Activated CD8-positive, alpha-beta T cell treated with anti-CD3 and anti-CD28 coated beads, Interleukin-2, amount 10 ng/mL, durations not matched to agents 7 days and 5 days (primary cell): ENCODE measurements around the gene GOLGA8Q. TPM values are rescaled to one million over a fixed set of nuclear protein-coding genes. Genes with fewer than 3 reads are reported as not detected.
"Not testable (repeated sequence)": the region's sequence is repeated elsewhere in the genome, so short reads cannot be mapped to it uniquely, and the experiment has no call there.

Experiments
- ATAC-seq: fragments of 150-1000 bp; cut with Tn5 transposase; one replicate; pipeline ENCODE4 v1.10.0; 2021; ENCODE audit warnings: moderate library complexity
- CTCF ChIA-PET: fragments of 350-600 bp; sonication (Branson Sonifier 250); formaldehyde crosslinking; loops from one replicate; lab custom pipeline; 2021; ENCODE audit warnings: antibody characterized with exemption; lab: Charles Lee
- POLR2A ChIA-PET: fragments of 350-600 bp; sonication (Branson Sonifier 250); formaldehyde crosslinking; loops from one replicate; lab custom pipeline; 2021; ENCODE audit warnings: antibody characterized with exemption; lab: Charles Lee
- DNase-seq: peaks from one replicate; pipeline ENCODE4 v3.0.0-alpha.2; 2020
- H3K27ac Mint-ChIP-seq: one replicate; pipeline ENCODE4 v1.8.0; 2021; ENCODE audit warnings: mild to moderate bottlenecking, mixed read lengths
- H3K27me3 Mint-ChIP-seq: one replicate; pipeline ENCODE4 v1.8.0; 2021; ENCODE audit warnings: low read depth, mixed read lengths
- H3K36me3 Mint-ChIP-seq: one replicate; pipeline ENCODE4 v1.8.0; 2021; ENCODE audit warnings: low read depth, mixed read lengths
- H3K4me1 Mint-ChIP-seq: one replicate; pipeline ENCODE4 v1.8.0; 2021; ENCODE audit warnings: low read depth, mixed read lengths
- H3K4me3 Mint-ChIP-seq: one replicate; pipeline ENCODE4 v1.8.0; 2021; ENCODE audit warnings: mild to moderate bottlenecking, mixed read lengths
- H3K9me3 Mint-ChIP-seq: one replicate; pipeline ENCODE4 v1.8.0; 2022; ENCODE audit warnings: mixed read lengths; ENCODE audit not compliant: insufficient read depth
- total RNA-seq, 2 experiments: library from RNA; stranded (reverse); gene quantifications; one replicate each; pipeline ENCODE4 v1.2.3, GENCODE V29; 2021

Gene GOLGA8Q, protein sequence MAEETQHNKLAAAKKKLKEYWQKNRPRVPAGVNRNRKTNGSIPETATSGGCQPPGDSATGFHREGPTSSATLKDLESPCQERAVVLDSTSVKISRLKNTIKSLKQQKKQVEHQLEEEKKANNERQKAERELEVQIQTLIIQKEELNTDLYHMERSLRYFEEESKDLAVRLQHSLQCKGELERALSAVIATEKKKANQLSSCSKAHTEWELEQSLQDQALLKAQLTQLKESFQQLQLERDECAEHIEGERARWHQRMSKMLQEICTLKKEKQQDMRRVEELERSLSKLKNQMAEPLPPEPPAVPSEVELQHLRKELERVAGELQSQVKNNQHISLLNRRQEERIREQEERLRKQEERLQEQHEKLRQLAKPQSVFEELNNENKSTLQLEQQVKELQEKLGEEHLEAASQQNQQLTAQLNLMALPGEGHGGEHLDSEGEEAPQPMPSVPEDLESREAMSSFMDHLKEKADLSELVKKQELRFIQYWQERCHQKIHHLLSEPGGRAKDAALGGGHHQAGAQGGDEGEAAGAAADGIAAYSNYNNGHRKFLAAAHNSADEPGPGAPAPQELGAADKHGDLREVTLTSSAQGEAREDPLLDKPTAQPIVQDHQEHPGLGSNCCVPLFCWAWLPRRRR
- total RNA-seq = 1 to 10 TPM; 5.5 to 6.1 TPM

- H3K36me3 Mint-ChIP-seq, H3K4me3 Mint-ChIP-seq, H3K27ac Mint-ChIP-seq, ATAC-seq, H3K9me3 Mint-ChIP-seq, CTCF ChIA-PET, DNase-seq, H3K4me1 Mint-ChIP-seq, H3K27me3 Mint-ChIP-seq, POLR2A ChIA-PET: not testable (repeated sequence)
These were observed at the start of gene GOLGA8Q for GRCh38 chr15:30551750-30552149. Gene GOLGA8Q (plus strand): TSS chr15:30552050. CDS start chr15:30552078, 28 bp downstream.

GRCh38 chr15:30502904-30503781, 48.7 kb upstream of the GOLGA8Q start:
- DNase-seq, H3K27me3 Mint-ChIP-seq, ATAC-seq, H3K9me3 Mint-ChIP-seq, CTCF ChIA-PET, H3K27ac Mint-ChIP-seq, H3K36me3 Mint-ChIP-seq, POLR2A ChIA-PET, H3K4me3 Mint-ChIP-seq, H3K4me1 Mint-ChIP-seq: not testable (repeated sequence)

DNA sequence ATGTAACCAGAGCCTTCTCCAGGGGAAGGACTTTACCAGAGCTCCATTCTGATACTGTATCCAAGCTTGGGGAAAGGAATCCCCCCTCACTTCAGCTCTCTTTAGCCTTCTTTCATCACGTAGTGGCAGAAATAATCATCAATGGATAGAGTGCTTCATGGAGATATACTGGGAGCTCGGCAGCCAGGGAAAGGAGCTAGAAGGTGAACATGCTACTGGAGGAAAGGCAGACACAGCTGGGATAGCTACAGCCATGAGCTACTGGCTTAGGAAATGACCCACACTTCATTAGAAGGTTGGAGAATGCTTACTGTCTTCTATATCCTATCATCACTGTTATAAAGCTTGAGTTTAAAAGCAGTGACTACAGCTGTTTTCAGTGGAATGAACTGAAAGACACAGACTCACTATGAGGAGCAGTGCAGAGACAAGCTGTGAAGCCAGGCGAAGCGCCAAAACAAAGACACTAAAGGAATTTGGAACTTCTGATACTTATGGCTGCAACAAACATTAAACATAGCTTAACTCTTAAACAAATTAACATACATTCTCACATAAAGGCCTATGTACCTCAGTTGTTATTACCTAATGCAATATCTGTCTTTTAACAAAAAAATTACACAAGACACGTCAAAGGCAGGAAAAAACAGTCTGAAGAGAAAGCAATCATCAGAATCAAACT, 47.5 kb upstream of the GOLGA8Q start:
- CTCF ChIA-PET = not testable (repeated sequence)

DNA sequence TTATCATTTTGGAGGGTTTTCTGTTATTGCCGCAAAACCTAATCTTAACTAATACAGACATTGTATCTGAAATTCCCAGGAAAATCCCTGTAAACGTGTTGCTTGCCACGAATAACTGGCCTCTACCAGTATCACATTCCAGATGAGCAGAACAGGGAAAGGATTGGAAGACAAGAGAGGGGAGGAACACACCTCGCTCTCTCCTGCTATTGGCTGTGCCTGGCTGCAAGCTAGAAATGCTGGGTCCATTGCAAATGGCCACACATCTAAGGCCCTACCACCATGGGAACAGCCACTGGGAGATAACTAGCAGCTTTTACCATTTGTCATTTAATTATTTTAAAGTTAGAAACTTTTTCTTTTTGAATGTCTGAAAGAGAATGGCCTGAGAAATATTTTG, 37.3 kb upstream of the GOLGA8Q start:
- ATAC-seq, H3K27ac Mint-ChIP-seq, CTCF ChIA-PET, POLR2A ChIA-PET, H3K9me3 Mint-ChIP-seq, H3K4me3 Mint-ChIP-seq, H3K27me3 Mint-ChIP-seq, H3K4me1 Mint-ChIP-seq, H3K36me3 Mint-ChIP-seq, DNase-seq: not testable (repeated sequence)

More for the DNA sequence above, 47.5 kb upstream of the GOLGA8Q start:
- POLR2A ChIA-PET, H3K27me3 Mint-ChIP-seq, ATAC-seq, H3K27ac Mint-ChIP-seq, H3K4me1 Mint-ChIP-seq, H3K9me3 Mint-ChIP-seq, H3K4me3 Mint-ChIP-seq, DNase-seq, H3K36me3 Mint-ChIP-seq: not testable (repeated sequence)

- ATAC-seq, H3K9me3 Mint-ChIP-seq, POLR2A ChIA-PET, CTCF ChIA-PET, DNase-seq, H3K4me1 Mint-ChIP-seq, H3K27ac Mint-ChIP-seq, H3K4me3 Mint-ChIP-seq, H3K36me3 Mint-ChIP-seq, H3K27me3 Mint-ChIP-seq: not testable (repeated sequence)
These were observed 28.2 kb upstream of the GOLGA8Q start for GRCh38 chr15:30523453-30524243.

- ATAC-seq = not testable (repeated sequence)
These were observed 25.9 kb upstream of the GOLGA8Q start for GRCh38 chr15:30525912-30526311.

GRCh38 chr15:30529049-30529448, 22.8 kb upstream of the GOLGA8Q start:
- not testable (repeated sequence) for H3K4me1 Mint-ChIP-seq, H3K27me3 Mint-ChIP-seq, ATAC-seq

More at GRCh38 chr15:30525912-30526311, 25.9 kb upstream of the GOLGA8Q start:
- H3K4me1 Mint-ChIP-seq, H3K27me3 Mint-ChIP-seq, H3K27ac Mint-ChIP-seq, H3K4me3 Mint-ChIP-seq, H3K9me3 Mint-ChIP-seq, DNase-seq, H3K36me3 Mint-ChIP-seq, POLR2A ChIA-PET, CTCF ChIA-PET: not testable (repeated sequence)

GRCh38 chr15:30566949-30567348, 15.1 kb downstream of the GOLGA8Q start:
- DNase-seq (peak; percentile 21), ATAC-seq (peak; percentile 77)
- H3K4me1 Mint-ChIP-seq, CTCF ChIA-PET, H3K4me3 Mint-ChIP-seq, H3K27me3 Mint-ChIP-seq, H3K9me3 Mint-ChIP-seq, POLR2A ChIA-PET, H3K36me3 Mint-ChIP-seq, H3K27ac Mint-ChIP-seq: not testable (repeated sequence)

More at GRCh38 chr15:30529049-30529448, 22.8 kb upstream of the GOLGA8Q start:
- CTCF ChIA-PET, H3K27ac Mint-ChIP-seq, H3K4me3 Mint-ChIP-seq, H3K9me3 Mint-ChIP-seq, POLR2A ChIA-PET, H3K36me3 Mint-ChIP-seq, DNase-seq: not testable (repeated sequence)

GRCh38 chr15:30573012-30573491, 21.2 kb downstream of the GOLGA8Q start:
- H3K4me1 Mint-ChIP-seq, POLR2A ChIA-PET, DNase-seq, CTCF ChIA-PET, H3K27me3 Mint-ChIP-seq, H3K27ac Mint-ChIP-seq, H3K36me3 Mint-ChIP-seq, H3K9me3 Mint-ChIP-seq, H3K4me3 Mint-ChIP-seq: not testable (repeated sequence)
- ATAC-seq = peak; percentile 80

- H3K4me3 Mint-ChIP-seq, H3K27me3 Mint-ChIP-seq, H3K27ac Mint-ChIP-seq, ATAC-seq, POLR2A ChIA-PET, H3K36me3 Mint-ChIP-seq, DNase-seq, H3K4me1 Mint-ChIP-seq, H3K9me3 Mint-ChIP-seq, CTCF ChIA-PET: not testable (repeated sequence)
These were observed 27.6 kb downstream of the GOLGA8Q start for GRCh38 chr15:30579394-30579970.
